Left kidney (tissue), 2 donors: ENCODE data around the gene FUNDC2. TPM values are rescaled to one million over a fixed set of nuclear protein-coding genes. Genes with fewer than 3 reads are reported as not detected.

ENCODE experiments used
- DNase-seq: peaks from one replicate; pipeline ENCODE4 v3.0.0-alpha.2; 2013
- polyA plus RNA-seq: library from polyadenylated mRNA; unstranded; fragments of 120-200 nt; gene quantifications from one replicate; pipeline ENCODE4 v1.2.1, GENCODE V29; 2013; ENCODE audit not compliant: insufficient read length

Gene FUNDC2
- polyA plus RNA-seq, 1 donor: 109 TPM

GRCh38 chrX:155068165-155068564 lies 41.5 kb downstream of the FUNDC2 start:
- DNase-seq: no peak

- DNase-seq: no peak
Measured at GRCh38 chrX:155069414-155069813, 42.8 kb downstream of the FUNDC2 start.

- DNase-seq: no peak
Measured at GRCh38 chrX:155070038-155070437, 43.4 kb downstream of the FUNDC2 start.

GRCh38 chrX:155070663-155070974 lies 44.0 kb downstream of the FUNDC2 start:
- DNase-seq: no peak

GRCh38 chrX:155070975-155071693 lies 44.5 kb downstream of the FUNDC2 start, which contains the start of the genes BRCC3, CMC4 and MTCP1:
Gene BRCC3, plus strand, starts transcription at chrX:155071508. Its CDS starts 20 bp downstream, at chrX:155071528.
Gene CMC4, minus strand, starts transcription at chrX:155071136. Its CDS starts 7,113 bp downstream, at chrX:155064023.
Gene MTCP1, minus strand, starts transcription at chrX:155071136. Its CDS starts 5,126 bp downstream, at chrX:155066010.
- peak; percentile 66 for DNase-seq

GRCh38 chrX:155071694-155072280 lies 45.1 kb downstream of the FUNDC2 start:
- no peak for DNase-seq

GRCh38 chrX:155086202-155086840 lies 59.7 kb downstream of the FUNDC2 start:
- DNase-seq: no peak

- DNase-seq: no peak
Measured at GRCh38 chrX:155086961-155087735, 60.5 kb downstream of the FUNDC2 start.

- DNase-seq: no peak
Measured at GRCh38 chrX:155094468-155095061, 67.9 kb downstream of the FUNDC2 start.

- DNase-seq: no peak
Measured at GRCh38 chrX:155105919-155106318, 79.3 kb downstream of the FUNDC2 start.

GRCh38 chrX:155108427-155108826 lies 81.8 kb downstream of the FUNDC2 start:
- no peak for DNase-seq

Other genes starting within 250 kb of the FUNDC2 start
- 40.7 TPM for gene MPP1, start 221.4 kb upstream of the FUNDC2 start, polyA plus RNA-seq
- gene SMIM9, start 192.2 kb upstream of the FUNDC2 start, polyA plus RNA-seq: not detected
- gene F8A1, start 140.5 kb upstream of the FUNDC2 start, polyA plus RNA-seq: 26.1 TPM
- gene F8, start 4.1 kb upstream of the FUNDC2 start, polyA plus RNA-seq: 13.0 TPM
- 5.5 TPM for gene CMC4, start 44.3 kb downstream of the FUNDC2 start, polyA plus RNA-seq
- 26.7 TPM for gene MTCP1, start 44.3 kb downstream of the FUNDC2 start, polyA plus RNA-seq
- gene BRCC3, start 44.7 kb downstream of the FUNDC2 start, polyA plus RNA-seq: 32.6 TPM
- gene VBP1, start 189.6 kb downstream of the FUNDC2 start, polyA plus RNA-seq: 84.8 TPM
- 4.0 TPM for gene RAB39B, start 237.6 kb downstream of the FUNDC2 start, polyA plus RNA-seq